Measurements from ENCODE around the gene CYP51A1.

DNA sequence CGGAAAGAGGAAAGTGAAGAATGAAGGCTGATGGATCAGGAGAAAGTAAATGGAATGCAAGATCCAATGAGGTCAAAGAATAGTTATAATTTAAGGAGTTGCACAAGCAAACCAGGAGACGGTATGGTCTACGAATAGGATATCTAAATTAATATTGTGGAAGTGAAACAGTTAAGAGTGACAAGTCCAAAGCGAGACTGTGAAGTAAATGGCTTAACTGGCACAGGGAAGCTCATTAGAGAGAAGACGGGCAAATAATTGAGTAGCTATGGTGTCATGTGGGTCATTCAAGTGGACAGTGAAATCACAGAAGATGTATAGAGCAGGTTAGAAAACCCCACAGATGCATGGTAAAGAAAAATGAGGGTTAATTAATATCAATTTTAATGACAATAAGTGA is 3.2 kb downstream of the CYP51A1 start:
- TF ChIP-seq, protein P1, sequence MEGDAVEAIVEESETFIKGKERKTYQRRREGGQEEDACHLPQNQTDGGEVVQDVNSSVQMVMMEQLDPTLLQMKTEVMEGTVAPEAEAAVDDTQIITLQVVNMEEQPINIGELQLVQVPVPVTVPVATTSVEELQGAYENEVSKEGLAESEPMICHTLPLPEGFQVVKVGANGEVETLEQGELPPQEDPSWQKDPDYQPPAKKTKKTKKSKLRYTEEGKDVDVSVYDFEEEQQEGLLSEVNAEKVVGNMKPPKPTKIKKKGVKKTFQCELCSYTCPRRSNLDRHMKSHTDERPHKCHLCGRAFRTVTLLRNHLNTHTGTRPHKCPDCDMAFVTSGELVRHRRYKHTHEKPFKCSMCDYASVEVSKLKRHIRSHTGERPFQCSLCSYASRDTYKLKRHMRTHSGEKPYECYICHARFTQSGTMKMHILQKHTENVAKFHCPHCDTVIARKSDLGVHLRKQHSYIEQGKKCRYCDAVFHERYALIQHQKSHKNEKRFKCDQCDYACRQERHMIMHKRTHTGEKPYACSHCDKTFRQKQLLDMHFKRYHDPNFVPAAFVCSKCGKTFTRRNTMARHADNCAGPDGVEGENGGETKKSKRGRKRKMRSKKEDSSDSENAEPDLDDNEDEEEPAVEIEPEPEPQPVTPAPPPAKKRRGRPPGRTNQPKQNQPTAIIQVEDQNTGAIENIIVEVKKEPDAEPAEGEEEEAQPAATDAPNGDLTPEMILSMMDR (IDR thresholded peaks at IDR 0.05) = no peak
- TF ChIP-seq ZFX (IDR thresholded peaks at IDR 0.05; ENCODE audit: borderline replicate concordance) = no peak
